C4-2B (cell line): ENCODE results near the gene CA10.

Experiments used
- H3K27ac ChIP-seq: fragments of 450-650 bp; 2 replicates; pipeline ENCODE4 v1.5.1; 2017
- CTCF ChIP-seq: fragments of 450-650 bp; conservative IDR thresholded peaks from 2 replicates; pipeline ENCODE4 v1.5.1; 2017; ENCODE audit warnings: mild to moderate bottlenecking
- ZFX ChIP-seq: fragments of 450-650 bp; IDR thresholded peaks from 2 replicates; pipeline ENCODE4 v1.6.1; 2017

The CA10 gene

DNA sequence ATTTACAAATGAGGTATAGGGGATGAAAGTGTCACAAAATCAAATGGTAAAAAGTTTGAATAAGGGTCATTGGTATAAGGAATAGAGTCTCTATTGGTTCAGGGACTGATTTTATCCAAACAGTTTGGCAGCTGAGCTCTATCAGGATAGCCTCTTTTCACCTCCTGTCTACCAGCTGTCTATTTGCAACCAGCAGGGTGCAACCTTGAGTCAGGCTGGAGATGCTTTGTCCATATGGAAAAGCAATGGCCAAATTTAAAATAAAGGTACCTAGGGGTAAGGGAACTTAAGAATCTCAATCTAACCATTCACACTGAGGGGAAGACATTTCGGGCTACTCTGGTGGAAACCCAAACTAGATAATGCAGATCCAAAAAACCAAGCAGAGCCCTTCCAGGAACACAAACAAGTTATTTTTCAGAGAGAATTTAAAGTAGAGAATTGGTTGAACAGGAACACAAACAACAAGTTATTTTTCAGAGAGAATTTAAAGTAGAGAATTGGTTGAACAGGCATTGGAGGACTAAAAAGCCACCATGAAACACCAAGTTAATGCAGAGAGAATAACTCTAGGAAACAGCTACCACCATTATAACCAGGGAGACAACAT is 12.6 kb upstream of the CA10 start:
- TF ChIP-seq CTCF, result peak; percentile 79
- no peak for TF ChIP-seq ZFX
- H3K27ac ChIP-seq, result no peak overlapping the region

- TF ChIP-seq CTCF, result no peak
- no peak for TF ChIP-seq ZFX
- H3K27ac ChIP-seq, result no peak overlapping the region
These were observed 1.6 kb upstream of the CA10 start for GRCh38 chr17:52160136-52160567.

- no peak overlapping the region for H3K27ac ChIP-seq
- TF ChIP-seq CTCF (no peak), ZFX (no peak)
These were observed 977 bp upstream of the CA10 start for GRCh38 chr17:52159246-52160135.

GRCh38 chr17:52157603-52158449 is 688 bp downstream of the CA10 start:
- TF ChIP-seq CTCF (no peak), ZFX (no peak)
- no peak overlapping the region for H3K27ac ChIP-seq

GRCh38 chr17:52156576-52157570 is 1.6 kb downstream of the CA10 start:
- TF ChIP-seq ZFX, result no peak
- no peak overlapping the region for H3K27ac ChIP-seq

DNA sequence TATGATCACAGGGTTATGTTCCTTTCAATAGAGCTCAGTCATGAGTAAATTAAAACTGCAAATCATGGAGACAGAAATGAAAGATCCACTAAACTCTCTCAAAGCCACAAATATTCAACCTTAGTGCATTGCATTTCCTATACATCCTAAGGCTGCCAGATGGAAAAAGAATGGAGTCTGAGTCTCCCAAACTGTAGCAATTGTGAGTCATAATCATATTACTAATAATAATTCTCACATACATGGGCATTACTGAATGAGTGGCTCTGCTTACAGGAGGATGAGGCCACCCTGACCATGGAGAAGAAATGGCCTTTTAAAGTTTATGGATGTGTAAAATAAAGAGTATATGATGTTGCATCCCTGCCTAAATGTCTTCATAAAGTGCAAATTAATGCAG is 3.2 kb downstream of the CA10 start:
- no peak overlapping the region for H3K27ac ChIP-seq
- TF ChIP-seq ZFX (no peak), CTCF (no peak)

GRCh38 chr17:52154466-52154865 is 4.0 kb downstream of the CA10 start:
- H3K27ac ChIP-seq, result no peak overlapping the region
- no peak for TF ChIP-seq ZFX
- no peak for TF ChIP-seq CTCF
